AG09309 (cell line): Measurements from ENCODE around the gene CPNE7.
A peak's percentile ranks its signal among the peaks of the same experiment; 100 is the strongest.

Experiments used
- DNase-seq: peaks from one replicate; pipeline ENCODE4 v3.0.0-alpha.2; 2010; ENCODE audit warnings: low read depth
- H3K4me3 ChIP-seq: 2 replicates; pipeline ENCODE4 v1.5.1; 2011; ENCODE audit warnings: mild to moderate bottlenecking, low read depth, low read length, moderate library complexity; ENCODE audit not compliant: control insufficient read depth
- CTCF ChIP-seq: IDR thresholded peaks from 2 replicates; pipeline ENCODE4 v1.5.1; 2011; ENCODE audit warnings: mild to moderate bottlenecking, low read depth, low read length, inconsistent platforms; ENCODE audit not compliant: insufficient read depth, control insufficient read depth; ENCODE audit errors: missing control alignments

CPNE7 gene

GRCh38 chr16:89555265-89555664 is 20.3 kb upstream of the CPNE7 start:
- TF ChIP-seq CTCF: no peak

GRCh38 chr16:89555780-89556179 is 19.8 kb upstream of the CPNE7 start:
- TF ChIP-seq CTCF: no peak
- no peak for DNase-seq
- H3K4me3 ChIP-seq: no peak overlapping the region

More at GRCh38 chr16:89555265-89555664, 20.3 kb upstream of the CPNE7 start:
- H3K4me3 ChIP-seq: no peak overlapping the region
- no peak for DNase-seq

DNA sequence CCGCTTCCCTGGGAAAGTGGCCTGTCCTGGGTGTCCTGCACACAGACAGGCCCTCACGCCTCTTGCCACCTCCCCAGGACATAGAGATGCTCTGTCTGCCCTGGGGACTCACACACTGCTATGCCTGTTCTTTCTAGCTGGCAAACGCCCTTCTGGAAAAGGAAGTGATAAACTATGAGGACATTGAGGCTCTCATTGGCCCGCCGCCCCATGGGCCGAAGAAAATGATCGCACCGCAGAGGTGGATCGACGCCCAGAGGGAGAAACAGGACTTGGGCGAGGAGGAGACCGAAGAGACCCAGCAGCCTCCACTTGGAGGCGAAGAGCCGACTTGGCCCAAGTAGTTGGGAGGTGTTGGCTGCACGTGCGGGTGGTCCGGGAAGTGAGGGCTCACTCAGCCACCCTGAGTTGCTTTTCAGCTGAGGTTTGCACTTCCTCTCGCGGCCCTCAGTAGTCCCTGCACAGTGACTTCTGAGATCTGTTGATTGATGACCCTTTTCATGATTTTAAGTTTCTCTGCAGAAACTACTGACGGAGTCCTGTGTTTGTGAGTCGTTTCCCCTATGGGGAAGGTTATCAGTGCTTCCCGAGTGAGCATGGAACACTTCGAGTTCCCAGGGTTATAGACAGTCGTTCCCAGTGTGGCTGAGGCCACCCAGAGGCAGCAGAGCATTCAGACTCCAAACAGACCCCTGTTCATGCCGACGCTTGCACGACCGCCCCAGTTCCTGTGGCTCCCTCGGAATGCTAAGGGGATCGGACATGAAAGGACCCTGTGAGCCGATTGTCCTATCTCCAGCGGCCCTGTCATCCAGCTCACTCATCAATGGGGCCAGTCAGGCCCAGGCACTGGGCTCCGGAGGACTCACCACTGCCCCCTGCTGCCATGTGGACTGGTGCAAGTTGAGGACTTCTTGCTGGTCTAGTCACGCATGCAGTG is 18.5 kb upstream of the CPNE7 start:
- TF ChIP-seq CTCF: peak; percentile 82
- no peak overlapping the region for H3K4me3 ChIP-seq
- DNase-seq: peak; percentile 5

DNA sequence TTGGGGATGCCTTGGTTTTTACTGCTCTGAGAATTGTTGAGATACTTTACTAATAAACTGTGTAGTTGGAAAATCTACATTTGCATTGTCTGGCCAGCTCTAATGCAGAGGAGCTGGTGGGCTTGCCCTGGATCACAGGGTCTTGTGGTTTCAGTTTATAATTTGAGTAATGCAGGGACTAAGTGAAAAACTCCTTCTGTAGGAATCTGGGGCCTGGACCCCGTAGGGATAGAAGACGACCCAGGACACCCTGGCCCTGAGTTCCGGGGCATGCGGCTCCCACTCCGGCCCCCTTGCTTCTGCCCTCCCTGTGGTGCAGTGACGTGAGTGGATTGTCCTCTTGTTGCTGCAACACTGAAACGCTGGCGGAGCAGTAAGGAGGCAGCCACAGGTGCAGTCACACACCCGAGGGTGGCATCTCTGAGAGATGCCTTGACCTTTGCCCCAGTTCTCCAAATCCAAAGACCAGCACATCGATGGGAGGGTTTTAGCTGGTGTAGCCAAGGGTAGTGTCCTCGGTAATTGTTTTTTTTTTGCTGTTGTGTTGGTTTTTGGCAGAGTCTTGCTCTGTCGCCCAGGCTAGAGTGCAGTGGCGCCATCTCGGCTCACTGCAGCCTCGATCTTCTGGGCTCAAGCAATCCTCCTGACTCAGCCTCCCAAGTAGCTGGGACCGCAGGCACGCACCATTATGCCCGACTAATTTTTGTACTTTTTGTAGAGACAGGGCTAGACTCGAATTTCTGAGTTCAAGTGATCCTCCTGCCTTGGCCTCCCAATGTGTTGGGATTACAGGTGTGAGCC is 17.7 kb upstream of the CPNE7 start:
- DNase-seq: no peak

GRCh38 chr16:89560378-89561141 is 15.0 kb upstream of the CPNE7 start, which contains the start of gene RPL13:
TSS of gene RPL13 (plus strand) at chr16:89560682. CDS start at chr16:89560960, 278 bp downstream.
- peak; percentile 76 for DNase-seq
- peak within 1 kb of the TSS; percentile 75 for H3K4me3 ChIP-seq
- no peak for TF ChIP-seq CTCF

More for the DNA sequence above, 17.7 kb upstream of the CPNE7 start:
- no peak for TF ChIP-seq CTCF
- H3K4me3 ChIP-seq: no peak overlapping the region

- peak overlapping the region; percentile 75 for H3K4me3 ChIP-seq
- TF ChIP-seq CTCF: no peak
- DNase-seq: no peak
These were observed 14.2 kb upstream of the CPNE7 start for GRCh38 chr16:89561142-89561883.
